ENCODE data around the gene MSMO1. TPM values are rescaled to one million over a fixed set of nuclear protein-coding genes. Genes with fewer than 3 reads are reported as not detected.

Gene MSMO1
- total and polyA plus RNA-seq, 10 of the 15 experiments (the other 5 are each of a cell fraction or from before 2014, with no cell fraction given): 63.6 to 168 (median 105) TPM

DNA sequence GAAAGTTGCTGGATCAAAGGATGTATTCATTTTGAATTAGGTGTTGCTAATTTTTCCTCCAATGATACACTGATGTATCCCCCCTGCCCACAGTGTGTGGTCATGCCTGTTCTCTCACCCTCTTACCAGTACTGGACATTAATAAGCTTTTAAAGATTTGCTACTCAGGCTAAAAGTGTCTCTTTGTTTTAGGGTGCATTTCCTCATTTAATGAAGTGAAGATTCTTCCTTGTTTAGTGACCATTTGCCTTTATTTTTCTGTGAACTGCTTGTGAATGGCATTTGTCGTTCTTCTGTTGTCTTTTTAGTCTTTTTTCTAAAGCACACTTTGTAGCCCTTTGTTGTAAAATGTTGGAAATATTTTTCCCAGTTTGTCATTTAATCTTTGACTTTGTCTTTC, 5.0 kb downstream of the MSMO1 start:
- in situ Hi-C loops (cut with MboI) (no loop called here), intact Hi-C loops (cut with micrococcal nuclease; ENCODE audit: unreplicated experiment) (loop anchor here (2.0 kb wide), 1 partner anchor 124 kb away; no protein-coding TSS in a partner anchor)
- ChIA-PET RAD21 (ENCODE audit: unreplicated experiment) (no interaction called here), POLR2A (interaction anchor here (0.8 to 3.3 kb wide), 4 partner anchors 8 to 14 kb away, joined by 3 to 13 read pairs (median 4); no protein-coding TSS in a partner anchor), SMC1A (ENCODE audit: uncharacterized antibody, unreplicated experiment) (interaction anchor here (0.7 to 5.3 kb wide), 7 partner anchors 9 to 201 kb away, joined by 3 to 33 read pairs (median 4); no protein-coding TSS in a partner anchor), CTCF (interaction anchor here (1.0 to 3.7 kb wide), 4 partner anchors 10 to 202 kb away, joined by 3 to 24 read pairs (median 3); no protein-coding TSS in a partner anchor)
- Histone ChIP-seq H3K27me3 (replicated peaks in 1 of 2; ENCODE audit: control insufficient read depth in 2 of 2, insufficient read depth in 2 of 2, low read length in 1 of 2) (no peaks in the 10 kb centered on the region), H3K27ac (ENCODE audit: control insufficient read depth, insufficient read depth) (no peak overlapping the region), H3K4me2 (ENCODE audit: control insufficient read depth, insufficient read depth) (peak overlapping the region; percentile 77), H3K36me3 (ENCODE audit: control insufficient read depth in 2 of 2, insufficient read depth in 2 of 2, low read length in 1 of 2) (peaks cover 0 to 19% of the 10 kb centered on the region in 2 experiments; a peak in 2 of 4 replicates), H3K79me2 (ENCODE audit: control insufficient read depth, insufficient read depth, low read length) (peaks cover 97% of the 10 kb centered on the region), H2AFZ (ENCODE audit: control insufficient read depth, low read depth, low read length) (no peak overlapping the region), H3K9ac (ENCODE audit: control insufficient read depth, insufficient read depth, low read length) (no peak overlapping the region), H3K4me1 (ENCODE audit: control insufficient read depth, insufficient read depth, low read length) (no peaks in the 10 kb centered on the region; the same call in 1 of the 2 replicates), H3K9me3 (replicated peaks; ENCODE audit: control insufficient read depth, insufficient read depth, low read length) (no peaks in the 10 kb centered on the region), H4K20me1 (ENCODE audit: control insufficient read depth, insufficient read depth) (no peaks in the 10 kb centered on the region), H3K4me3 (peak overlapping the region; percentile 60)
- FAIRE-seq (no peak), DNase-seq (ENCODE audit: low read depth, low spot score) (no peak), ATAC-seq (no peak)
- WGBS (ENCODE audit: insufficient coverage, insufficient replicate concordance, low lambda C conversion rate, missing lambda C conversion rate): 40% methylated on average over 1 of the region's 1 CpG
- TF ChIP-seq IKZF1 (conservative IDR thresholded peaks at IDR 0.05) (no peak), SREBF1 (IDR thresholded peaks at IDR 0.05; ENCODE audit: low read length) (no peak), SPI1 (IDR thresholded peaks at IDR 0.05; ENCODE audit: borderline replicate concordance, insufficient read depth, low read depth, low read length) (peak; percentile 55), STAT1 (conservative IDR thresholded peaks at IDR 0.05) (no peak)
- BruUV-seq (replicated peaks): no TSS peak

DNA sequence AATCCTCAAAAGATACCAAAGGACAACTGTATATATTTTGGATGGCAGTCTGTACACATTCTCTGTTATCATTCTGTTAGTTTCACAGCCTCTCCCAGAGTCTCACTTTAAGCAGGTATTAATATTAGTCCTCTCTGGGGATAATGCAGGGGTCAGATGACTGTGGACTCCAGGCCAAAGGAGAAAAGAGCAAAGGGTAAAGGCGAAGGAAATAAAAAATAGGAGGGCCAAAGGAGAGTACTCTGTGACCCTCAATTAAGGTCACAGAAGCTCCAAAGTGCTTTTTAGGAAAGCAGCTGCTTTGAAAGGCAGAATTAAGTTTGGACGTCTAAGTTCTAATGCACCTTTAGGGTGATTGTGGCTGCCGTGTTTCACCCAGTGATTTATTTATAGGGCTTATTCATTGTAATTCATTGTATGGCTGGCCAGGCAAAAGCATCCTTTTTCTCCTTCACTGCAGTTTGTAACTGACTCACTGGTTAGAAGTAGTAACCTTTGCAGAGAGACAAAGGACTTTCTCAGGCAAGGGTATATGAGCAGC, 7.8 kb downstream of the MSMO1 start:
- no peak overlapping the region for H2AFZ ChIP-seq (ENCODE audit: control insufficient read depth, low read depth, low read length)
- CTCF ChIA-PET: interaction anchor here (1.1 to 3.7 kb wide), 3 partner anchors 8 to 16 kb away, joined by 3 to 24 read pairs (median 6); partner anchors contain the start of gene MSMO1
- in situ Hi-C loops (cut with MboI): no loop called here
- BruUV-seq (replicated peaks): no TSS peak
- H3K27me3 ChIP-seq (replicated peaks in 1 of 2; ENCODE audit: control insufficient read depth in 2 of 2, insufficient read depth in 2 of 2, low read length in 1 of 2): no peaks in the 10 kb centered on the region
- H3K36me3 ChIP-seq (ENCODE audit: control insufficient read depth in 2 of 2, insufficient read depth in 2 of 2, low read length in 1 of 2): peaks cover 0 to 30% of the 10 kb centered on the region in 2 experiments; a peak in 3 of 4 replicates
- intact Hi-C loops (cut with micrococcal nuclease; ENCODE audit: unreplicated experiment): no loop called here
- peak overlapping the region; percentile 15; the same call in 1 of the 2 replicates for H3K4me2 ChIP-seq (ENCODE audit: control insufficient read depth, insufficient read depth)
- H3K9ac ChIP-seq (ENCODE audit: control insufficient read depth, insufficient read depth, low read length): no peak overlapping the region
- H4K20me1 ChIP-seq (ENCODE audit: control insufficient read depth, insufficient read depth): no peaks in the 10 kb centered on the region
- H3K27ac ChIP-seq (ENCODE audit: control insufficient read depth, insufficient read depth): no peak overlapping the region
- H3K79me2 ChIP-seq (ENCODE audit: control insufficient read depth, insufficient read depth, low read length): peaks cover 70% of the 10 kb centered on the region
- no peaks in the 10 kb centered on the region for H3K9me3 ChIP-seq (replicated peaks; ENCODE audit: control insufficient read depth, insufficient read depth, low read length)
- ATAC-seq (no peak), DNase-seq (ENCODE audit: low read depth, low spot score) (no peak), FAIRE-seq (no peak)
- RAD21 ChIA-PET (ENCODE audit: unreplicated experiment): interaction anchor here (1.0 to 1.7 kb wide), 2 partner anchors 8 to 10 kb away, joined by 3 to 5 read pairs; partner anchors contain the start of gene MSMO1
- POLR2A ChIA-PET: interaction anchor here (0.7 to 1.6 kb wide), 2 partner anchors 14 to 286 kb away, joined by 4 to 5 read pairs; no protein-coding TSS in a partner anchor
- 88% methylated on average over 3 of the region's 3 CpGs for WGBS (ENCODE audit: insufficient coverage, insufficient replicate concordance, low lambda C conversion rate, missing lambda C conversion rate)
- H3K4me1 ChIP-seq (ENCODE audit: control insufficient read depth, insufficient read depth, low read length): no peaks in the 10 kb centered on the region; the same call in 1 of the 2 replicates
- peak overlapping the region; percentile 3; the same call in 1 of the 2 replicates for H3K4me3 ChIP-seq
- SMC1A ChIA-PET (ENCODE audit: uncharacterized antibody, unreplicated experiment): interaction anchor here (0.6 to 5.3 kb wide), 5 partner anchors 8 to 204 kb away, joined by 3 to 33 read pairs (median 3); no protein-coding TSS in a partner anchor
- TF ChIP-seq BCL11A (IDR thresholded peaks at IDR 0.05; ENCODE audit: low read depth, low read length) (no peak), SIN3A (IDR thresholded peaks at IDR 0.05; ENCODE audit: low read depth, low read length) (no peak), JUNB (IDR thresholded peaks at IDR 0.05) (no peak), FOS (IDR thresholded peaks at IDR 0.05; ENCODE audit: borderline replicate concordance, extremely low read depth, insufficient read length) (no peak), ZNF207 (IDR thresholded peaks at IDR 0.05; ENCODE audit: borderline replicate concordance) (no peak), SUZ12 (IDR thresholded peaks at IDR 0.05; ENCODE audit: unreplicated experiment) (no peak)
- TF ChIP-seq, protein P1, sequence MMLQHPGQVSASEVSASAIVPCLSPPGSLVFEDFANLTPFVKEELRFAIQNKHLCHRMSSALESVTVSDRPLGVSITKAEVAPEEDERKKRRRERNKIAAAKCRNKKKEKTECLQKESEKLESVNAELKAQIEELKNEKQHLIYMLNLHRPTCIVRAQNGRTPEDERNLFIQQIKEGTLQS (IDR thresholded peaks at IDR 0.05; ENCODE audit: borderline replicate concordance, extremely low read depth, low read depth, low read length): no peak
- TF ChIP-seq, protein P2, sequence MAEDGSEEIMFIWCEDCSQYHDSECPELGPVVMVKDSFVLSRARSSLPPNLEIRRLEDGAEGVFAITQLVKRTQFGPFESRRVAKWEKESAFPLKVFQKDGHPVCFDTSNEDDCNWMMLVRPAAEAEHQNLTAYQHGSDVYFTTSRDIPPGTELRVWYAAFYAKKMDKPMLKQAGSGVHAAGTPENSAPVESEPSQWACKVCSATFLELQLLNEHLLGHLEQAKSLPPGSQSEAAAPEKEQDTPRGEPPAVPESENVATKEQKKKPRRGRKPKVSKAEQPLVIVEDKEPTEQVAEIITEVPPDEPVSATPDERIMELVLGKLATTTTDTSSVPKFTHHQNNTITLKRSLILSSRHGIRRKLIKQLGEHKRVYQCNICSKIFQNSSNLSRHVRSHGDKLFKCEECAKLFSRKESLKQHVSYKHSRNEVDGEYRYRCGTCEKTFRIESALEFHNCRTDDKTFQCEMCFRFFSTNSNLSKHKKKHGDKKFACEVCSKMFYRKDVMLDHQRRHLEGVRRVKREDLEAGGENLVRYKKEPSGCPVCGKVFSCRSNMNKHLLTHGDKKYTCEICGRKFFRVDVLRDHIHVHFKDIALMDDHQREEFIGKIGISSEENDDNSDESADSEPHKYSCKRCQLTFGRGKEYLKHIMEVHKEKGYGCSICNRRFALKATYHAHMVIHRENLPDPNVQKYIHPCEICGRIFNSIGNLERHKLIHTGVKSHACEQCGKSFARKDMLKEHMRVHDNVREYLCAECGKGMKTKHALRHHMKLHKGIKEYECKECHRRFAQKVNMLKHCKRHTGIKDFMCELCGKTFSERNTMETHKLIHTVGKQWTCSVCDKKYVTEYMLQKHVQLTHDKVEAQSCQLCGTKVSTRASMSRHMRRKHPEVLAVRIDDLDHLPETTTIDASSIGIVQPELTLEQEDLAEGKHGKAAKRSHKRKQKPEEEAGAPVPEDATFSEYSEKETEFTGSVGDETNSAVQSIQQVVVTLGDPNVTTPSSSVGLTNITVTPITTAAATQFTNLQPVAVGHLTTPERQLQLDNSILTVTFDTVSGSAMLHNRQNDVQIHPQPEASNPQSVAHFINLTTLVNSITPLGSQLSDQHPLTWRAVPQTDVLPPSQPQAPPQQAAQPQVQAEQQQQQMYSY (CRISPR knock-in tag; IDR thresholded peaks at IDR 0.05): no peak

Data from GM12878 (cell line).